Epithelial cell of esophagus (primary cell): ENCODE data around the gene FGF7.
"Not testable (repeated sequence)": the region's sequence is repeated elsewhere in the genome, so short reads cannot be mapped to it uniquely, and the experiment has no call there.

Experiments used
- DNase-seq: peaks from one replicate; pipeline ENCODE4 v3.0.0; 2010; ENCODE audit warnings: low read depth
- H3K4me3 ChIP-seq: 2 replicates; pipeline ENCODE4 v1.5.1; 2011; ENCODE audit warnings: mild to moderate bottlenecking, low read length, control low read depth
- TF ChIP-seq, protein P1 (sequence below): IDR thresholded peaks from 2 replicates; pipeline ENCODE4 v1.5.1; 2011; ENCODE audit warnings: low read depth, mild to moderate bottlenecking, low read length, control low read depth, inconsistent platforms; ENCODE audit not compliant: insufficient read depth; ENCODE audit errors: missing control alignments

FGF7 gene

GRCh38 chr15:49468481-49468839, 45.4 kb downstream of the FGF7 start:
- TF ChIP-seq, protein P1, sequence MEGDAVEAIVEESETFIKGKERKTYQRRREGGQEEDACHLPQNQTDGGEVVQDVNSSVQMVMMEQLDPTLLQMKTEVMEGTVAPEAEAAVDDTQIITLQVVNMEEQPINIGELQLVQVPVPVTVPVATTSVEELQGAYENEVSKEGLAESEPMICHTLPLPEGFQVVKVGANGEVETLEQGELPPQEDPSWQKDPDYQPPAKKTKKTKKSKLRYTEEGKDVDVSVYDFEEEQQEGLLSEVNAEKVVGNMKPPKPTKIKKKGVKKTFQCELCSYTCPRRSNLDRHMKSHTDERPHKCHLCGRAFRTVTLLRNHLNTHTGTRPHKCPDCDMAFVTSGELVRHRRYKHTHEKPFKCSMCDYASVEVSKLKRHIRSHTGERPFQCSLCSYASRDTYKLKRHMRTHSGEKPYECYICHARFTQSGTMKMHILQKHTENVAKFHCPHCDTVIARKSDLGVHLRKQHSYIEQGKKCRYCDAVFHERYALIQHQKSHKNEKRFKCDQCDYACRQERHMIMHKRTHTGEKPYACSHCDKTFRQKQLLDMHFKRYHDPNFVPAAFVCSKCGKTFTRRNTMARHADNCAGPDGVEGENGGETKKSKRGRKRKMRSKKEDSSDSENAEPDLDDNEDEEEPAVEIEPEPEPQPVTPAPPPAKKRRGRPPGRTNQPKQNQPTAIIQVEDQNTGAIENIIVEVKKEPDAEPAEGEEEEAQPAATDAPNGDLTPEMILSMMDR: no peak
- peak; percentile 57 for DNase-seq
- H3K4me3 ChIP-seq: no peak overlapping the region

- TF ChIP-seq, protein P1: peak; percentile 58
- peak; percentile 51 for DNase-seq
- H3K4me3 ChIP-seq: not testable (repeated sequence)
Measured at GRCh38 chr15:49471248-49471647, 48.2 kb downstream of the FGF7 start.

GRCh38 chr15:49471733-49472132, 48.7 kb downstream of the FGF7 start:
- DNase-seq: no peak
- TF ChIP-seq, protein P1: no peak
- H3K4me3 ChIP-seq: no peak overlapping the region

DNA sequence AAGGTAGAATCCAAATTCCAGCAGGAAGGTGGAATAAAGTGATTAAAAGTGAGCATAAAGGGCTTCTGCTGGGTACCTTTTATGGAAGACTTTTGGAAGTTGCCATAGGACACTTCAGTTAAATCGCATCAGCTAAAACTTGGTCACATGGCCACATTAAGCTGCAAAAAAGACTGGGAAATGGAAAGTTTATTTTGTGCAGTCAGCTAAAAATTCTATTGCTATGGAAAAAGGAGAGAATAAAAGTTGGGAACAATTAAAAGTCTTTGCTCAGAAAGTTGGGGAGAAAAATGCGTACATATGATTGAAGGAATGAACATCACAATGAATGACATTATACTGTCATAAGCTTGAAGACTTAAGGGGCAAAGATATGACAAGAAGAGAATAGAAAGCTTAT, 49.3 kb downstream of the FGF7 start:
- no peak for DNase-seq
- H3K4me3 ChIP-seq: no peak overlapping the region
- TF ChIP-seq, protein P1: no peak

GRCh38 chr15:49473031-49473430, 50.0 kb downstream of the FGF7 start:
- TF ChIP-seq, protein P1: no peak
- H3K4me3 ChIP-seq: no peak overlapping the region

GRCh38 chr15:49478021-49478420, 55.0 kb downstream of the FGF7 start:
- not testable (repeated sequence) for H3K4me3 ChIP-seq, DNase-seq

More at GRCh38 chr15:49473031-49473430, 50.0 kb downstream of the FGF7 start:
- DNase-seq: no peak

- DNase-seq, H3K4me3 ChIP-seq: not testable (repeated sequence)
Measured at GRCh38 chr15:49478982-49479381, 55.9 kb downstream of the FGF7 start.

- DNase-seq, H3K4me3 ChIP-seq: not testable (repeated sequence)
Measured at GRCh38 chr15:49485401-49485800, 62.4 kb downstream of the FGF7 start.

GRCh38 chr15:49490966-49491365, 67.9 kb downstream of the FGF7 start:
- DNase-seq: peak; percentile 39
- no peak overlapping the region for H3K4me3 ChIP-seq
- TF ChIP-seq, protein P1: no peak
